Dermis microvascular lymphatic vessel endothelial cell (primary cell): Measurements from ENCODE around the gene ALKBH4. TPM values are rescaled to one million over a fixed set of nuclear protein-coding genes. Genes with fewer than 3 reads are reported as not detected.
A peak's percentile ranks its signal among the peaks of the same experiment; 100 is the strongest.
"Not testable (repeated sequence)": the region's sequence is repeated elsewhere in the genome, so short reads cannot be mapped to it uniquely, and the experiment has no call there.

Experiments
- DNase-seq, 2 donors: peaks; one replicate each; pipeline versions ENCODE4 v3.0.0 to v3.0.0-alpha.2; 2010; ENCODE audit warnings: low read depth in 2 of 2
- total RNA-seq: library from RNA; depleted of rRNA; stranded (reverse); fragments of >200 nt; gene quantifications from 2 replicates; pipeline ENCODE4 v1.2.1, GENCODE V29; 2014

The ALKBH4 gene
- total RNA-seq, 1 donor from 2014 or later: 8.1 TPM

DNA sequence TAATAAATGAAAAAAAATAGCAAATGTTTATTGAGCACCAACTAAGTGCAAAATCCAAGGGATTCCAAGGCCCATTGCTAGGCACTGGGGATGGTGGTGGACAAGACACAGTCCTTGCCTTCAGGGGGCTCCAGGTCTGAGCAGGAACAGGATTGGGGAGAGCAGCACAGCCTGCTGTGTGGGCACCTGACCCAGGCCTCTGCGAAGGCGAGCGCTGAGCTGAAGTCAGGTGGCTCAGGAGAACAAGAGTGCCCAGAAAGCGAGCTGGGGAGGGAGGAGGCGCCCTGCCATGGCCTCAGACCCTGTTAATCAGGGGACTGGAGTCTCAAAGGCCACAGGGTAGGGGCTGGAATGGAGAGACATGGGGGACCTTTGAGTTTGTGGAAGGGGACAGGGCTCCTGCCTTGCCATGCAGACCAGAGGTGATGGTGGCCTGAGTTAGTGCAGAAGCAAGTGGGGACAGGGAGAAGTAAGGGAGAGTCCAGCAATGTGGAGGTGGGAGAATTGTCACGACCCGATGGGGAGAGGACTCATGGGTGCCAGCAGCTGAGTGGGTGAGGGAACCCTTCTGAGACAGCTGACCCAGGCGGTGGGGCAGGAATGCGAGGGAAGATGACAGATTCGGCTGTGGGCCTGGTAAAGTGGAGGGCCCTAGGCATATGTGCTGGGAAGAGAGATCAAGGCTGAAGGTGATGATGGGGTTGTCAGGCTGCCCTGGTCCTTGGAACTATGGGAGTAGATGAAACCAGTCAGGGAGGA, 35.3 kb downstream of the ALKBH4 start:
- no peak for DNase-seq

DNA sequence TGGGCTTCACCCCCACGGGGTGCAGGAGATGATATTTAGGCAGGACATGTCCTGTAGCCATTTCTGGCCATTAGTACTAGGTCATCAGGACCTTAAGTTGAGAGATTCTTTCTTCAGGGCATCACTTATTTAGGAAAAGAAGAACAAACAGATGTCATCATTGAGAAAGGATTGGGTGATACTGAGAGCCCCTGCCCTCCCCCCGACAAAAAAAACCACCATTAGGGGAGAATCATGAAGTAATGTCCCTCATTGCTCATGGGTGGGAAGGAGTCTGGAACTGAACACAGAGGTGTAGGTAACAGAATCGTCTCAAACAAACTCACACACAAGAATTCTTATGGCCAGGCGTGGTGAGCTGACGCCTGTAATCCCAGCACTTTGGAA, 37.7 kb downstream of the ALKBH4 start:
- no peak for DNase-seq

DNA sequence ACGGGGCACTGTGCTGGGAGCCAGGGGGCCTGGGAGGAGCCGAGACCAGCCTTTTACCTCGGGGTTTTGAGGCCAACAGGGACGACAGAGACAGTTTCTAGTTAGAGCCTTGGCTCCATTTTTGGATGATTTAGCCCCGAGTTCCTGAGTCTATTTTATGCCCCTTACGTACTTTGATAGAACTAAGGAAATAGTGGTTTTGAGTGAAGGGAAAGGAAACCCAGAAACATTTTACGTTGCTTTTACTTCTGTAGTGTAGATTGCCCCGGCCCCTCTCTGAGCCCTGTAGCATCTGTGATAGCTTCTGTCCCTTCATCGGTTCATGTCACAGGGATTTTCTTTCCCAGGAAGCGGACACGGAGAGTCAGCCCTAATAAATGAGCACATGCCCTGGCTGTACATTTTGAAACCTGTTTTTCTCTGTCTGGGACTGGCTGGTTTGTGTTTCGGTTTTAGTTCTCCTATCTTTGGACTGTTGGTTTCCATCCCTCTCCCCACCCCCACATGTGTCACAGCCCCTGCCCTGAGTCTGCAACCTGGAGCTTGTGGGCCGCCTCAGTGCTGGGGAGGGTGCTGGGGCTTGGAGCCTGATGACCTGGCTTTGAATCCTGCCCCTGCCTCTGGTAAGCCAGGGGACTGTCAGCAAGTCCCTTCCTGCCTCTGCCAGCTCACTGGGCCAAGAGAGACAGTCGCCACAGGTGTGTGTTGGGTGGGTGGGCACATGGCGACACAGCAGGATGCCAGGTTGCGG, 38.2 kb downstream of the ALKBH4 start:
- no peak for DNase-seq

DNA sequence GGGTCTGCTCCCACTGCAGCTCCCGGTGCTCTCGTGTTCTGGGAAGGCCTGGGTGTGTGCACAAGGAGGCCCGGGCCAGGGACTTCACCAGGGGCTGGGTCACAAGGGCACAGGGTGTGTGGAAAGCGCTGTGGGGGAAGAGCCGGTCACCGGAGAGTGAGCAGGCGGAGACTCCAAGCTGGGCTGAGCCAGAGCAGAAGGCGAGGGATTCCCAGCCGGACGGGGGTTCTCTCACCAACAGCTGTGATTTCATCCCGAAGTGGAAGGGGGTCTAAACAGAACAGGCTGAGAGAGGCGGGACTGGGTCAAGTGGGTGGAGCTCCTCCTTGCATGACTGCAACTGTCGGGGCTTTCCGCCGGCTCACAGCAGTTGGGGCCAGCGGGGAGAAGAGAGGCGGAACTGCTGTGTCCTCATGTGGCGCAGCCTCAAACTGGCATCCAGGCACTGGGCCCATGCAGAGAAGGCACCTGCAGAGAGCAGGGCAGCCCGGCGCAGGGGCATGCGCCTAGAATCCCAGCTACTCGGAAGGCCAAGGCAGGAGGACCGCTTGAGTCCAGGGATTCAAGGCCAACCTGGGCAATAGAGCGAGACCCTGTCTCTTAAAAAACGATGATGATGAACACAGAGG, 38.9 kb downstream of the ALKBH4 start:
- DNase-seq: no peak

DNA sequence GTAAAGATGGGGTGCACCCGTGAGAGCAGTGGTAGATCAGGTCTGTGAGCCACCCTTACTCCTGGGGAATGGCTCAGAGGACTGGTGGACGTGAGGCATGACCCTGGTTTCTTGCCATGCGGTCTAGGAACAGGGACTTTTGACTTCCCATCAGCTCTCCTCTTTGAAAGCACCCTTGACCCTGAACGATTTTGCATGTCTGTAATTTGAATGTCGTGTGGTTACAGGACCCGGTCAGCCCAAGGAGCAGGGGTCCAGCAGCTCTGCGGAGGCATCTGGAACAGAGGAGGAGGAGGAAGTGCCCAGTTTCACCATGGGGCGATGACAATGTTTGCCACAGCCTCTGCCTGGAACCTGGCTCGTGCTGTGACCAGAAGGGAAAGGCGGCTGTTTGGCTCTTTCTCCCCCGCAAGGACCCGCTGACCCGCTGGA, 39.9 kb downstream of the ALKBH4 start:
- DNase-seq: no peak

DNA sequence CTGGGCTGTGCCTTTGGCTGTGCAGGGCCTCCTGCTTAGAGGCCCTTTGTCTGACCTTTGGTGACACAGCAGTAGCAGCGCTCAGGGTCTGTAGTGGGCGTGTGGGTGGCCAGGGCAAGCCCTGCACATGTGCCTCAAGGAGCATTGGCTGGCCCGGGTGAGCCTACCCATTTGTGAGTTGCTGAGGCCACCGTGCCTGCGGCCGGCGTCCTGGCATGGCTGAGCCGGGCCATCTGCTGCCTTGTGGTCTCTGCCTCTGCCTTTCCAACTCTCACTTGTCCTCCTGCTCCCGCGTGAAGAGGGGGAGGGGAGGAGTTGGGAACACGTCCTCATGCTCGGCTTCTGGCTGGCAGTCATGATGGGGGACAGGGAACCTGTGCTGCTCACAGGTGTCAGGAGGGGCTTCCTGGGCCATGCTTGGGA, 40.5 kb downstream of the ALKBH4 start:
- DNase-seq: no peak

DNA sequence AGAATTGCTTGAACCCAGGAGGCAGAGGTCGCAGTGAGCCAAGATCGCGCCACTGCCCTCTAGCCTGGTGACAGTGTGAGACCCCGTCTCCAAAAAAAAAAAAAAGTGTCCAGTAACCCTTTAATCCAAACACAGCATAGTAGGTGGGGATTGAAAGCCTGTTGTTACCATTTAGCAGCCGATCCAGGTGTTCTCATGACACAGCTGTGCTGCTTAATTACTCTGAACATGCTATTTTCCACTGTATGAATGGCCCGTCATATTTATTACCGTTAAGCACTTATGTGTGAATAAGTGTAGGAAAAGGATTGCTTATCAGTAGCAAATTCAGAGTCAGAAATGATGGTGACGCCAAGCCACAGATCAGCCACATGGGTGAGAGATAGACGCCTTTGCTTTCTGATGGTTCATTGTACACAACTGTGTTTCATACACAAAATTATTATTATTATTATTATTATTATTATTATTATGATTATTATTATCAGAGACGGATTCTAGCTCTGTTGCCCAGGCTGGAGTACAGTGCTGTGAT, 42.9 kb downstream of the ALKBH4 start:
- no peak for DNase-seq

DNA sequence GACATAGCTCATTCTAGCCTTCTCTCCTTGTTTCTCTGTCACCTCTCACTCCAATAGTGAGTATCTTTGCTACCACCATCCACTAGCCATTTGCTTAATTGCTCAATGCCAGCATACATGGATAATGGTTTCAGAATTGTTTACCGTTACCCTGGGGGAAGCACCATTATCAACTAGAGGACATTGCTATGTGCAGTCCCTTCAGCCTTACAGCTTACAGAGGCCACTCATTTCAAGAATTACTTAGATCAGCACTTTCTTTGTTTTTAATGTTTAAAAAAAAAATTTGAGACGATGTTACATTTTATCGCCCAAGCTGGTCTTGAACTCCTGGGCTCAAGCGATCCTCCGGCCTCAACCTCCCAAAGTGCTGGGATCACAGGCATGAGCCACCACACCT, 46.1 kb downstream of the ALKBH4 start:
- no peak for DNase-seq

DNA sequence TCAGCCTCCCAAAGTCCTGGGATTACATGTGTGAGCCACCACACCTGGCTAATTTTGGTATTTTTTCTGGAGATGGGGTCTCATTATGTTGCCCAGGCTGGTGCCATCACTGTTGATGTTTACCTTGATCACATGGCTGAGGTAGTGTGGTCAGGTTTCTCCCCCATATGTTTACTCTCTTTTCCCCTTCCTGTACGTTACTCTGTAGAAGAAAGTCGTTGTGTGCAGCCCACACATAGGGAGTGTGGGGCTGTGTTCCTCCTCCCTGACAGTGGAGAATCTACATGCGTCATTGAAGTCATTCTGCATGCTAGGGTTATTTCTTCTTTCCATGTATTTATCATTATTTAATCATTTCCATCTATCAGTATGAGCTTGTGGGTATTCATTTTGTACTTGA, 47.6 kb downstream of the ALKBH4 start:
- no peak for DNase-seq

DNA sequence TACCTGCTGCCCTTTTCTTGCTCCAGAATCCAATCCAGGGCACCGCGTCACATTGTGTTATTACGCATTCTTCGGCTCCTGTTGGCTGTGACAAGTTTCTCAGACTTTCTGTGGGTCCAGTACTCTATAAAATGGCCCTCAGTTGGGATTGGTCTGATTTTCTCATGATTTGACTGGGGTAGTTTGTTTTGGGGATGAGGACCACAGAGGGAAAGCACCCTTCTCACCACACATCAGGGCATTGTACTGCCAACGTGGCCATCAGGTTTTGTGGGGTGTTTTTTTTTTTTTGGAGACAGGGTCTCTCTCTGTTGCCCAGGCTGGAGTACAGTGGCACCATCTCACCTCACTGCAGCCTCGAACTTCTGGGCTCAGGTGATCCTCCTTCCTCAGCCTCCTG, 48.3 kb downstream of the ALKBH4 start:
- DNase-seq: no peak

DNA sequence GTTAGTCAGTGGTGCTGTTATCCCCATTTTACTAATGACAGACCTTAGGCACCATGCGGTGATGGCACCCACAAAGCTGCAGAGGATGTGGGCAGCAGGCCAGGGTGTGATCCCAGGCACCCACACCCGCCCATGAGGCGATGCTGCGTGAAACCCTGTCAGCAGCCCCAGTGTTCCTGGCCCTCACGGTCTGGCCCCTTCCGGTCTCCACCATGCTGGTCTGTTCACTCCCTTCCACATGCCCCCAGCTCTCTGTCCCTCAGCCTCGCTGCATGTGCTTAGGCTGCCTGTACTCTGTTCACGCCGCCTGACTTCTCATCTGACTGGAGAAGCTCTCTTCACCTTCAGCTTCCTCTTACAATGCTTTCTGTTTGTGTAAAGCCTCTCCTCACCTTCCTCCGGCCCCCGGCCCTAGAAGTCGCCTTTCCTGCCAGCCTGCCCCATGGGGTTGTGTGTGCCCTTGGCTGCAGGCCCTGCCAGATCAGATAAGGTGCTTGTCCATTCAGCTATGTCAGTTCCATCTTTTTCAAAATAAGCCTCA, 48.9 kb downstream of the ALKBH4 start:
- peak in 1 of 2 donors; percentile 30 for DNase-seq

DNA sequence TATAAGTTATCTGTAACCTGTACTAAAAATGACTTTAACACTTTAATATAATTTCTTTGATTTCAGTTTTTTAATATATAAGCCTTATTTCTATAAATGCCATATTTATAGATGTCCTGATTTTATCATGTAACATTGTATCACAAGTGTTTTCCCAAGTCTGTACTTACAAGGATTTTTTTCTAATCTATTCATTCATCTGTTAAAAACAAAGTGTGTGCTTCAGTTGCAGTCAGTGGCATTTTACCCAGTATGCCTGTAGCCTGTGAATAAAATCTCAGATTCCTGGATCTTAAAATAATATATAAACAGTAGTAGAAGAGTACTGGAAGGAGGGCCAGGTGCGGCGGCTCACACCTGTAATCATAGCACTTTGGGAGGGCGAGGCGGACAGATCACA, 51.1 kb downstream of the ALKBH4 start:
- no peak for DNase-seq

DNA sequence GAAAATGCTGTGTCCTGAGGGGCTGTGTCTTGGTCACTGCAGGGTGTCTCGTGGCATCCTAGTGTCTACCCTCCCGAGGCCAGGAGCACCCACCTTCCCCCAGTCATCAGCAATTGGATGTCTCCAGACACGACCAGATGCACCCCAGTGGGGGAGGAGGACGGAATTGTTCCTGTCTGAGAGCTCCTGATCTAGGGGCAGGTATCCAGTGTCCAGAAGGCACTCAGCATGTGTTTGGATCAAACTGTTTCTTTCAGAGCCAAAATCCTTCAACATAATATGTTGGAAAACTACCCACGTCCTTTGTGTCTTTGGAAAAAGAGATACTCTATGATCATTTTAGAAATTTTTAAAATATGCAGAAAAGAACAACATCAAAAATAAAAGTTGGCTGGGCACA, 51.6 kb downstream of the ALKBH4 start:
- no peak for DNase-seq

DNA sequence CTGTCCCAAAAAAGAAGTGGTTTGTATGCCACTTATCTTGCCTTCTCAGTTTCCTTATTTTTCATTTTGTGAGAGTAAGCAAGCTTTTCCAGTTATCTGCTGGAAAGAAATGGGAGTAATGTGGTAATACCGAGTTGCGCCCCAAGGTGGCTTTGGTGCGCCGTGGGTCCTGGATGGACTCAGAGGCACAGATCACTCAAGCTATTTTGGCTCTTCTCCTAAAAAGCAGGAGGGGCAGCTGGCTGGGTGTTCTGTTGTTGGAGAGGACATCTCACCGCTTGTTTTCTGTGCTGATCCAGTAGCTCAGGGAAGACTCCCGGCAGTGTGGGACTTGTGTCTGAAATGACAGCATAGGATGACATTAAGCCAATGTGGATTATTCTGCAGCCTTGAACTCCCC, 52.1 kb downstream of the ALKBH4 start:
- peak in 1 of 2 donors; percentile 39 for DNase-seq

DNA sequence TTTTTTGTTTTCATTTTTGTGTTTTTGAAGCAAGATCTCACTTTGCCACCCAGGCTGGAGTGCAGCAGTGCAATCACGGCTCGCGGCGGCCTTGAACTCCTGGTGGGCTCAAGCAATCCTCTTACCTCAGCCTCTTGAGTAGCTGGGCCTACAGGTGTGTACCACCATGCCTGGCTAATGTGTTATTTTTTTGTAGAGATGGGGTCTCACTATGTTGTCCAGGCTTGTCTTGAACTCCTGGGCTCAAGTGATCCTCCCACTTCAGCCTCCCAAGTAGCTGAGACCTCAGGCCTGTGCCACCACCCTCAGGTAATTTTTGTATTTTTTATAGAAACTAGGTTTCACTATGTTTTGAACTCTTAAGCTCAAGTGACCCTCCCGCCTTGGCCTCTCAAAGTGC, 53.7 kb downstream of the ALKBH4 start:
- no peak for DNase-seq

DNA sequence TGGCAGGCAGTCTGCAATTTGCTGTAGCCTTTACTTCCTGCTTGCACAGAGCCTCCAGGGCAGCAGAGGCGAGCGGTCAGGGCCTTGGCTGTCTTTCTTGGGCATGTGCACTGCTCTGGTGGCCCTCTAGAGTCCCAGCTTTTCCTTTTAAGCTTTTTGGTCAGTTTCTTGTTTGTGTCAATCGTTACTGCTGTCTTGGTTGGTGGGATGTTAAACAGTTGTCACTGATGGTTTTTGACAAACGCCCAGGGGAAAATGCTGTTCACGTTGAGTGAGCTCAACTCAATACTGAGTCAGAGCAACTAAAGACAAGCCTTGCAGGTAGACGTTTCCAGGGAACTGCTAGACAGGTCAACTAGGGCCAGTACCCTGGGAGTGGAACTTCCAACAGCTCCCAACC, 54.5 kb downstream of the ALKBH4 start:
- no peak for DNase-seq

DNA sequence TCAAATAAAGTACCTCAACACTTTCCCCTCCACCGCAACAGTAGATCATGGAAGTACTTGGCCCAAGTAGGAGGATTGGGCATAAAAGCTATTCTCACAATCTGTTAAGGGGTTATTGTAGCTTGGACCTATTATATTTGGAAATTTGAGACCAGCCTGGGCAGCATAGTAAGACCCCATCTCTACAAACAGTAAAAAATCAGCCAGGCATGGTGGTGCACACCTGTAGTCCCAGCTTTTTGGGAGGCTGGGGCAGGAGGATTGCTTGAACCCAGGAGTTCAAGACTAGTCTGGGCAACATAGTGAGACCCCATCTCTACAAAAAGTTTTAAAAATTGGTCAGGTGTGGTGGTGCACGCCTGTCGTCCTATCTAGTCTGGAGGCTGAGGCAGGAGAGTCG, 55.3 kb downstream of the ALKBH4 start:
- DNase-seq: no peak

DNA sequence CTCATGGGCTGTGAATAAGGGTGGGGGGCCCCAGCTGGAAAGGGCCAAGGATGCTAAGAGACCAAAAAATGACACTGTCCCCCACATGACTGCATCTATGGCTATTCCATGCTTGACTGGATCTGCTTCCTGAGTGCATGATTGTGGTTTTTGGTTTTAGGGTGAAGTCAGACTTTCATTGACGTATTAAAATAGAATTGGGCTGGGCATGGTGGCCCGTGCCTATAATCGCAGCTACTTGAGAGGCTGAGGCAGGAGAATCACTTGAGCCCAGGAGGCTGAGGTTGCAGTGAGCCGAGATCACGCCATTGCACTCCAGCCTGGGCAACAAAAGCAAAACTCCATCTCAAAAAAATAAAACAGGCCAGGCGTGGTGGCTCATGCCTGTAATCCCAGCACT, 56.1 kb downstream of the ALKBH4 start:
- DNase-seq: not testable (repeated sequence)

DNA sequence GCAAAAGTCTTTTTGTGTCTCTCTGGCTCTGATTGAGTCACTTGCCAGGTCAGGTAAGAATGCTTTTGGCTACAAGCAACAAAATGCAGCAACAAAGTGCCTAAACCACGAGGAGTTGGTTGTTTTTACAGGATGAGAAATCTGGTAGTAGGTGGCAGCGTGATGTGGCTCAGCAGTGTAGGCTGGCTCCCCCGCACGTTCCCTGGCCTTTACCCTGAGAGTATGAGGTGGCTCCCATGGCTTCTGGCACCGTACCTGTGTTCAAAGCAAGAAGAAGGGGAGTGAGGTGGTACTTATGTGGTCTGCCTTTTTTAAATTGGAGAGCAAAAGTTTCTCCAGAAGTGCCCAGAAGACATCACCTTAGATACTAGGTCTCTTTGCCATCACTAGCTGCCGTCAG, 56.8 kb downstream of the ALKBH4 start:
- DNase-seq: no peak
